Adrenal gland (tissue), 12 donors: Measurements from ENCODE around the gene AUTS2. TPM values are rescaled to one million over a fixed set of nuclear protein-coding genes. Genes with fewer than 3 reads are reported as not detected.

ENCODE experiments used
- DNase-seq, 7 donors: peaks; one replicate each; pipeline ENCODE4 v3.0.0-alpha.2; 2019 to 2020
- H3K27ac ChIP-seq, 5 donors: fragments of 200-600 bp; sonication (generic) in 4 of 5; 1 replicate in 3 of 5; 2 replicates in 2 of 5; pipeline versions ENCODE4 v1.5.1 to v1.8.0; 2016 to 2020; ENCODE audit warnings: mild to moderate bottlenecking in 1 of 5
- H3K27me3 ChIP-seq: fragments of 200-600 bp; 2 replicates; pipeline ENCODE4 v1.8.0; 2021
- H3K36me3 ChIP-seq, 2 donors: fragments of 200-600 bp; replicated peaks in 1 of 2; 1 replicate in 1 of 2; 2 replicates in 1 of 2; pipeline versions ENCODE4 v1.5.1 to v1.8.0; 2018 to 2022
- H3K4me1 ChIP-seq, 2 donors: fragments of 200-600 bp; replicated peaks in 1 of 2; 1 replicate in 1 of 2; 2 replicates in 1 of 2; pipeline versions ENCODE4 v1.5.1 to v1.8.0; 2018 to 2021
- H3K4me3 ChIP-seq, 4 donors: fragments of 200-600 bp; sonication (generic) in 3 of 4; one replicate each; pipeline ENCODE4 v1.5.1; 2016 to 2018
- H3K9me3 ChIP-seq, 3 donors: fragments of 200-600 bp; sonication (generic) in 1 of 3; replicated peaks in 1 of 3; 1 replicate in 2 of 3; 2 replicates in 1 of 3; pipeline versions ENCODE4 v1.5.1 to v1.8.0; 2016 to 2021
- CTCF ChIP-seq, 6 experiments: fragments of 450-650 bp in 4 of 6; fragments of 200-600 bp in 2 of 6; sonication (generic) in 1 of 6; IDR thresholded peaks; 1 replicate in 5 of 6; 2 replicates in 1 of 6; pipeline versions ENCODE4 v1.5.1 to v1.8.0; 2016 to 2021; ENCODE audit warnings: antibody characterized with exemption in 6 of 6, mild to moderate bottlenecking in 2 of 6, moderate library complexity in 1 of 6
- POLR2A ChIP-seq, 2 donors: fragments of 450-650 bp; IDR thresholded peaks; one replicate each; pipeline ENCODE4 v1.6.1; 2017; ENCODE audit warnings: antibody characterized with exemption in 2 of 2, mild to moderate bottlenecking in 2 of 2, moderate library complexity in 1 of 2
- WGBS, 4 donors: extraction: QIAGEN DNeasy Blood & Tissue Kit in 2 of 4; methylation state at CpG; one replicate each; pipeline versions ENCODE4 v1.1.5 to v1.1.7; 2013 to 2017; 5-methylcytosine and 5-hydroxymethylcytosine counted together
- intact Hi-C, 2 donors: fragments of 100-400 bp; cut with DNase I; formaldehyde crosslinking; loops; one replicate each; pipeline versions ENCODE4 v1.14.1 to v1.15.0; 2022 to 2023
- polyA plus RNA-seq, 3 donors: library from polyadenylated mRNA; stranded (reverse); fragments of 200-250 nt in 2 of 3; fragments of 350-450 nt in 1 of 3; fragmentation: Illumina TruSeq in 1 of 3; extraction: RNeasy Lipid Tissue Mini Kit (QIAGEN cat#74804) in 1 of 3; gene quantifications; one replicate each; pipeline ENCODE4 v1.2.3, GENCODE V29; 2013 to 2014
- total RNA-seq, 9 donors: library from RNA; depleted of rRNA in 4 of 9; stranded (reverse); fragments of >200 nt in 4 of 9; fragments of 120-200 nt in 1 of 9; fragmentation: NEBNext Ultra II Directional in 1 of 9; extraction: Animal tissue kit (Norgen Biotek cat#: 25700) in 1 of 9; gene quantifications; one replicate each; pipeline versions ENCODE4 v1.1.0 to v1.2.4, GENCODE V29; 2013 to 2023
- donor health status: healthy with polysubstance abuse.
- donor health status: Bipolar disorder and iron deficiency.
- donor health status: DM: yes; HTN: yes; CAD: no.
- donor health status: DM: no; HTN: no; CAD: no.
- donor health status: DM: no; HTN: no; CAD: no.
- donor health status: DM: yes; HTN: yes; CAD: no.

Gene AUTS2
- total and polyA plus RNA-seq, 12 donors = 6.4 to 44.0 (median 15.2) TPM

- whole genome bisulfite sequencing, 4 donors = 80 to 88% (median 85%) methylated on average over 2 of the region's 2 CpGs
- H3K4me3 ChIP-seq = no peak overlapping the region
- TF ChIP-seq CTCF (IDR thresholded peaks at IDR 0.05) = no peak
- no peak for TF ChIP-seq POLR2A (IDR thresholded peaks at IDR 0.05)
- H3K27ac ChIP-seq = no peak overlapping the region
- H3K9me3 ChIP-seq = no peaks in the 10 kb centered on the region
- H3K36me3 ChIP-seq = no peaks in the 10 kb centered on the region
- no peaks in the 10 kb centered on the region for H3K4me1 ChIP-seq
- intact Hi-C loops = no loop called here
- no peak for DNase-seq
- no peaks in the 10 kb centered on the region for H3K27me3 ChIP-seq
Measured at GRCh38 chr7:70725448-70725847, 1127.2 kb downstream of the AUTS2 start.

- Histone ChIP-seq H3K4me3 (no peak overlapping the region), H3K27ac (no peak overlapping the region), H3K27me3 (no peaks in the 10 kb centered on the region), H3K9me3 (no peaks in the 10 kb centered on the region), H3K36me3 (no peaks in the 10 kb centered on the region), H3K4me1 (no peaks in the 10 kb centered on the region)
- WGBS, 4 donors = 89 to 96% (median 90%) methylated on average over 1 of the region's 1 CpG
- DNase-seq = no peak
- intact Hi-C loops = no loop called here
- TF ChIP-seq POLR2A (IDR thresholded peaks at IDR 0.05) (no peak), CTCF (IDR thresholded peaks at IDR 0.05) (no peak)
Measured at GRCh38 chr7:70726294-70726693, 1128.0 kb downstream of the AUTS2 start.

GRCh38 chr7:70726951-70727378 lies 1128.7 kb downstream of the AUTS2 start:
- Histone ChIP-seq H3K36me3 (no peaks in the 10 kb centered on the region), H3K27me3 (no peaks in the 10 kb centered on the region), H3K9me3 (no peaks in the 10 kb centered on the region), H3K27ac (no peak overlapping the region), H3K4me3 (no peak overlapping the region), H3K4me1 (no peaks in the 10 kb centered on the region)
- WGBS, 4 donors = 86 to 94% (median 93%) methylated on average over 9 of the region's 9 CpGs
- DNase-seq = no peak
- intact Hi-C loops = no loop called here
- TF ChIP-seq POLR2A (IDR thresholded peaks at IDR 0.05) (no peak), CTCF (IDR thresholded peaks at IDR 0.05) (no peak)

- Histone ChIP-seq H3K4me3 (no peak overlapping the region), H3K27me3 (no peaks in the 10 kb centered on the region), H3K36me3 (no peaks in the 10 kb centered on the region), H3K27ac (no peak overlapping the region), H3K4me1 (no peaks in the 10 kb centered on the region), H3K9me3 (no peaks in the 10 kb centered on the region)
- TF ChIP-seq CTCF (IDR thresholded peaks at IDR 0.05) (no peak), POLR2A (IDR thresholded peaks at IDR 0.05) (no peak)
- intact Hi-C loops = no loop called here
- WGBS, 4 donors = 96 to 99% (median 97%) methylated on average over 2 of the region's 2 CpGs
- DNase-seq = no peak
Measured at GRCh38 chr7:70727861-70728260, 1129.6 kb downstream of the AUTS2 start.
